Measurements from ENCODE around the gene SMURF1.

GRCh38 chr7:99008181-99008631 lies 135.7 kb downstream of the SMURF1 start:
- TF ChIP-seq POLR2A (IDR thresholded peaks at IDR 0.05) (no peak), POLR2AphosphoS5 (IDR thresholded peaks at IDR 0.05) (peak in 1 of 3 donors; percentile 27)
- TF ChIP-seq, protein P1, sequence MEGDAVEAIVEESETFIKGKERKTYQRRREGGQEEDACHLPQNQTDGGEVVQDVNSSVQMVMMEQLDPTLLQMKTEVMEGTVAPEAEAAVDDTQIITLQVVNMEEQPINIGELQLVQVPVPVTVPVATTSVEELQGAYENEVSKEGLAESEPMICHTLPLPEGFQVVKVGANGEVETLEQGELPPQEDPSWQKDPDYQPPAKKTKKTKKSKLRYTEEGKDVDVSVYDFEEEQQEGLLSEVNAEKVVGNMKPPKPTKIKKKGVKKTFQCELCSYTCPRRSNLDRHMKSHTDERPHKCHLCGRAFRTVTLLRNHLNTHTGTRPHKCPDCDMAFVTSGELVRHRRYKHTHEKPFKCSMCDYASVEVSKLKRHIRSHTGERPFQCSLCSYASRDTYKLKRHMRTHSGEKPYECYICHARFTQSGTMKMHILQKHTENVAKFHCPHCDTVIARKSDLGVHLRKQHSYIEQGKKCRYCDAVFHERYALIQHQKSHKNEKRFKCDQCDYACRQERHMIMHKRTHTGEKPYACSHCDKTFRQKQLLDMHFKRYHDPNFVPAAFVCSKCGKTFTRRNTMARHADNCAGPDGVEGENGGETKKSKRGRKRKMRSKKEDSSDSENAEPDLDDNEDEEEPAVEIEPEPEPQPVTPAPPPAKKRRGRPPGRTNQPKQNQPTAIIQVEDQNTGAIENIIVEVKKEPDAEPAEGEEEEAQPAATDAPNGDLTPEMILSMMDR (IDR thresholded peaks at IDR 0.05 in 8 of 11, conservative IDR thresholded peaks at IDR 0.05 in 3 of 11) = no peak
